Measurements from ENCODE around the gene RAB27A. TPM values are rescaled to one million over a fixed set of nuclear protein-coding genes. Genes with fewer than 3 reads are reported as not detected.

The RAB27A gene
- polyA plus RNA-seq, 1 of the 3 experiments (the other 2 are of a cell fraction), result 9.6 TPM

DNA sequence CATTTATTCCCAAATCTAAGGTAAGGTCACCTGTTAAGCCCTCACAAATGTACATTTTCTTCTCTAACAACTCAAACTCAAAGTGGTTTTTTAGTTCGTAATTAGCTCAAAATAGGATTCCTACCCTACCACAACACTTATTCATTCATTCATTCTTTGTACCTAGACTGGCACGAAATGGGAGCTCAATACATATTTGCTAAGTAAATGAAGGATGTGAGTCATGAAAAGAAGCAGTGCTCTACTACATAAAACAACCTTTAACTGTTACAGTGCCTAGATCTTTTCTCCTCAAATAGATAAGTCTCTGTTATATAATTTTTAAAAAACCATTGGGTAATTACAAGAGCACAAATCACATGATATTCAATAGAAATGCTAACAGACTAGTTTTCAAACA lies 105.9 kb downstream of the RAB27A start:
- CTCF ChIA-PET, result interaction anchor here (1.8 kb wide), 1 partner anchor 15 kb away, joined by 5 read pairs; no protein-coding TSS in a partner anchor
- TF ChIP-seq MXI1 (IDR thresholded peaks at IDR 0.05; ENCODE audit: low read depth, low read length), result no peak
- TF ChIP-seq MEF2A (IDR thresholded peaks at IDR 0.05; ENCODE audit: borderline replicate concordance, low read depth), result no peak
- TF ChIP-seq, protein P1, sequence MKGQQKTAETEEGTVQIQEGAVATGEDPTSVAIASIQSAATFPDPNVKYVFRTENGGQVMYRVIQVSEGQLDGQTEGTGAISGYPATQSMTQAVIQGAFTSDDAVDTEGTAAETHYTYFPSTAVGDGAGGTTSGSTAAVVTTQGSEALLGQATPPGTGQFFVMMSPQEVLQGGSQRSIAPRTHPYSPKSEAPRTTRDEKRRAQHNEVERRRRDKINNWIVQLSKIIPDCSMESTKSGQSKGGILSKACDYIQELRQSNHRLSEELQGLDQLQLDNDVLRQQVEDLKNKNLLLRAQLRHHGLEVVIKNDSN (IDR thresholded peaks at IDR 0.05; ENCODE audit: borderline replicate concordance, low read depth), result no peak
- no peak for TF ChIP-seq JUND (IDR thresholded peaks at IDR 0.05)
- no peak for TF ChIP-seq FOSL2 (IDR thresholded peaks at IDR 0.05; ENCODE audit: borderline replicate concordance, low read depth)
- no peak for TF ChIP-seq TEAD4 (IDR thresholded peaks at IDR 0.05; ENCODE audit: borderline replicate concordance, insufficient read depth)
- TF ChIP-seq POLR2AphosphoS5 (IDR thresholded peaks at IDR 0.05; ENCODE audit: low read depth, low read length), result no peak
- TF ChIP-seq GATA2 (CRISPR knock-in tag; IDR thresholded peaks at IDR 0.05), result no peak
- no peak for TF ChIP-seq EZH2phosphoT487 (IDR thresholded peaks at IDR 0.05; ENCODE audit: borderline replicate concordance, low read depth)
- no peak for TF ChIP-seq RCOR1 (IDR thresholded peaks at IDR 0.05; ENCODE audit: low read length)
- TF ChIP-seq ELF1 (IDR thresholded peaks at IDR 0.05), result no peak
- no peak for TF ChIP-seq CHD2 (IDR thresholded peaks at IDR 0.05; ENCODE audit: low read length, partially characterized antibody)
- TF ChIP-seq FOXM1 (IDR thresholded peaks at IDR 0.05; ENCODE audit: low read depth), result no peak
- TF ChIP-seq RAD21 (IDR thresholded peaks at IDR 0.05; ENCODE audit: low read length), result no peak
- TF ChIP-seq SMC3 (IDR thresholded peaks at IDR 0.05; ENCODE audit: low read depth, low read length), result no peak
- no peak for TF ChIP-seq FOXJ3 (CRISPR knock-in tag; IDR thresholded peaks at IDR 0.05)
- TF ChIP-seq NRF1 (IDR thresholded peaks at IDR 0.05; ENCODE audit: low read depth, low read length), result no peak
- TF ChIP-seq, protein P2, sequence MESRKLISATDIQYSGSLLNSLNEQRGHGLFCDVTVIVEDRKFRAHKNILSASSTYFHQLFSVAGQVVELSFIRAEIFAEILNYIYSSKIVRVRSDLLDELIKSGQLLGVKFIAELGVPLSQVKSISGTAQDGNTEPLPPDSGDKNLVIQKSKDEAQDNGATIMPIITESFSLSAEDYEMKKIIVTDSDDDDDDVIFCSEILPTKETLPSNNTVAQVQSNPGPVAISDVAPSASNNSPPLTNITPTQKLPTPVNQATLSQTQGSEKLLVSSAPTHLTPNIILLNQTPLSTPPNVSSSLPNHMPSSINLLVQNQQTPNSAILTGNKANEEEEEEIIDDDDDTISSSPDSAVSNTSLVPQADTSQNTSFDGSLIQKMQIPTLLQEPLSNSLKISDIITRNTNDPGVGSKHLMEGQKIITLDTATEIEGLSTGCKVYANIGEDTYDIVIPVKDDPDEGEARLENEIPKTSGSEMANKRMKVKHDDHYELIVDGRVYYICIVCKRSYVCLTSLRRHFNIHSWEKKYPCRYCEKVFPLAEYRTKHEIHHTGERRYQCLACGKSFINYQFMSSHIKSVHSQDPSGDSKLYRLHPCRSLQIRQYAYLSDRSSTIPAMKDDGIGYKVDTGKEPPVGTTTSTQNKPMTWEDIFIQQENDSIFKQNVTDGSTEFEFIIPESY (IDR thresholded peaks at IDR 0.05; ENCODE audit: borderline replicate concordance, low read depth), result no peak
- no peak for TF ChIP-seq NFIC (IDR thresholded peaks at IDR 0.05; ENCODE audit: borderline replicate concordance)
- TF ChIP-seq TAF1 (IDR thresholded peaks at IDR 0.05; ENCODE audit: borderline replicate concordance, low read depth, low read length), result no peak
- WGBS (ENCODE audit: low lambda C conversion rate), result 68% methylated on average over 2 of the region's 2 CpGs

More for the DNA sequence above, 105.9 kb downstream of the RAB27A start:
- H3K9me3 ChIP-seq, result no peaks in the 10 kb centered on the region
- H4K20me1 ChIP-seq (ENCODE audit: insufficient read depth), result peaks cover 35% of the 10 kb centered on the region
- H3K4me3 ChIP-seq (ENCODE audit: low read depth in 2 of 2, low read length in 1 of 2), result no peak overlapping the region
- no peak overlapping the region for H3K27ac ChIP-seq (ENCODE audit: low read depth in 2 of 2, low read length in 1 of 2)
- DNase-seq, result no peak
- H3K9me2 ChIP-seq, result no peaks in the 10 kb centered on the region
- no peak overlapping the region for H3K9ac ChIP-seq
- POLR2A ChIA-PET, result interaction anchor here (1.0 kb wide), 1 partner anchor 13 kb away, joined by 5 read pairs; the partner anchor contains the start of gene RSL24D1
- peaks cover 6% of the 10 kb centered on the region for H3F3A ChIP-seq (replicated peaks; ENCODE audit: insufficient read depth)
- no peaks in the 10 kb centered on the region for H3K27me3 ChIP-seq (ENCODE audit: insufficient read depth)
- H3K79me2 ChIP-seq (ENCODE audit: insufficient read depth), result peaks cover 45% of the 10 kb centered on the region
- H2AFZ ChIP-seq (ENCODE audit: low read depth), result no peak overlapping the region
- H3K4me2 ChIP-seq, result no peak overlapping the region
- H3K4me1 ChIP-seq (ENCODE audit: control insufficient read depth in 1 of 2, insufficient read depth in 2 of 2, low read depth in 1 of 2, low read length in 1 of 2), result no peaks in the 10 kb centered on the region; a peak in 2 of 4 replicates
- H3K36me3 ChIP-seq (replicated peaks in 1 of 2; ENCODE audit: control insufficient read depth in 1 of 2, insufficient read depth in 2 of 2, low read length in 1 of 2), result peaks cover 87 to 93% of the 10 kb centered on the region in 2 experiments
